ENCODE results near the gene SSTR3.

SSTR3 gene

DNA sequence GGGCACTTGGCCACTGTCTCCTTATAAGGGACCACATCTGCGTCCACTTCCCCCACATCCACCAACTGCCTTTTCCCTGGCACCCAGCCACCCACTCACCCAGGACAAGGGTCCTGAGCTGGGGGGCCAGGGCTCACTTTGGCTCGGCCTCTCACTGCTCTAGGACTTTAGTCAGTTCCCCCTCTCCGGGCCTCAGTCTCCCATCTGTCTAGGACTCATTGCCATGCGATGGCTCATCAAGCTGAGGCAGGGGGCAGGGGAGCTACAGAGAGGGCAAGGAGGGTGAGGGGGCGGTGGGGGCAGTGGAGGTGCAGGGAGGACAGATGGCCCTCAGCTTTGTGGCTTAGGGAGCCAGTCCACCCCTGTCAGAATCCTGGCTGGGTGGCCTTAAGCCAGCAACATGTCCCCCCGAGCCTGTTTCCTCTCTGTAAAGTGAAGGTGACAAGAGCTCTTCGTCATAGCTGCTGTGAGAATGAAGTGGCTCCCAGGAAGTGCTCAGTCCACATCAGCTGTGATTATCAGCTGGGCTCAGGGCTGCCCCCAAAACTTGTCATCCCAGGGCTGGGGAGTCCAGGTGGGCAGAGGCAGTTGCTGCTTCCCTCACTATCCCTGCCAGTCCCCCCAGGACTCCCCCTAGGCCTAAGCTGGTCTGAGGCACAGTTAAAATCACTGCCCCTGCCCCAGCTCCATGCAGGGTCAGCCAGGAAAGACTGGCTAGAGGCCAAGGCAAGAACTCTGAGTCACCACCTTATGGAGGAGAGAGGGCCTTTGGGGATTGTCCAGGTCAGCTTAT lies 16.9 kb upstream of the SSTR3 start:
- Histone ChIP-seq H3K4me1 (ENCODE audit: control insufficient read depth in 1 of 2, insufficient read depth in 2 of 2, low read length in 2 of 2) (peaks cover 0 to 5% of the 10 kb centered on the region in 2 experiments), H2BK5ac (ENCODE audit: low read depth, low read length, poor library complexity) (no peak overlapping the region), H3K79me2 (ENCODE audit: control insufficient read depth, insufficient read depth, low read length, poor library complexity) (no peaks in the 10 kb centered on the region), H2AK5ac (ENCODE audit: low read length) (no peak overlapping the region), H3K79me1 (ENCODE audit: low read length) (no peaks in the 10 kb centered on the region), H3K9ac (ENCODE audit: low read length) (no peak overlapping the region), H2BK120ac (ENCODE audit: insufficient read depth, low read length, poor library complexity) (no peak overlapping the region), H2BK12ac (ENCODE audit: low read length) (no peak overlapping the region), H4K12ac (ENCODE audit: low read depth, low read length) (no peak overlapping the region), H3K4me2 (ENCODE audit: low read length) (no peak overlapping the region), H4K8ac (ENCODE audit: low read depth, low read length) (no peak overlapping the region), H3K4me3 (ENCODE audit: low read depth, low read length) (no peak overlapping the region), H3K4ac (ENCODE audit: low read depth, low read length) (no peak overlapping the region), H3K23ac (ENCODE audit: low read length) (no peak overlapping the region), H3K14ac (ENCODE audit: low read length) (no peak overlapping the region), H4K91ac (ENCODE audit: low read depth, low read length) (no peak overlapping the region), H3K36me3 (ENCODE audit: control insufficient read depth in 1 of 2, insufficient read depth in 2 of 2, low read length in 2 of 2) (no peaks in the 10 kb centered on the region), H3K9me3 (ENCODE audit: insufficient read depth, low read depth, low read length) (no peaks in the 10 kb centered on the region), H3K27ac (ENCODE audit: low read depth, low read length) (no peak overlapping the region), H3K18ac (ENCODE audit: low read length) (no peak overlapping the region), H2AFZ (ENCODE audit: insufficient read depth, low read length, poor library complexity) (no peak overlapping the region), H3K27me3 (ENCODE audit: insufficient read depth, low read length) (no peaks in the 10 kb centered on the region)
- no peak for DNase-seq
- no CpG with 5 or more reads among the region's 7 CpGs for WGBS (ENCODE audit: extremely low coverage, insufficient coverage, insufficient read length)

DNA sequence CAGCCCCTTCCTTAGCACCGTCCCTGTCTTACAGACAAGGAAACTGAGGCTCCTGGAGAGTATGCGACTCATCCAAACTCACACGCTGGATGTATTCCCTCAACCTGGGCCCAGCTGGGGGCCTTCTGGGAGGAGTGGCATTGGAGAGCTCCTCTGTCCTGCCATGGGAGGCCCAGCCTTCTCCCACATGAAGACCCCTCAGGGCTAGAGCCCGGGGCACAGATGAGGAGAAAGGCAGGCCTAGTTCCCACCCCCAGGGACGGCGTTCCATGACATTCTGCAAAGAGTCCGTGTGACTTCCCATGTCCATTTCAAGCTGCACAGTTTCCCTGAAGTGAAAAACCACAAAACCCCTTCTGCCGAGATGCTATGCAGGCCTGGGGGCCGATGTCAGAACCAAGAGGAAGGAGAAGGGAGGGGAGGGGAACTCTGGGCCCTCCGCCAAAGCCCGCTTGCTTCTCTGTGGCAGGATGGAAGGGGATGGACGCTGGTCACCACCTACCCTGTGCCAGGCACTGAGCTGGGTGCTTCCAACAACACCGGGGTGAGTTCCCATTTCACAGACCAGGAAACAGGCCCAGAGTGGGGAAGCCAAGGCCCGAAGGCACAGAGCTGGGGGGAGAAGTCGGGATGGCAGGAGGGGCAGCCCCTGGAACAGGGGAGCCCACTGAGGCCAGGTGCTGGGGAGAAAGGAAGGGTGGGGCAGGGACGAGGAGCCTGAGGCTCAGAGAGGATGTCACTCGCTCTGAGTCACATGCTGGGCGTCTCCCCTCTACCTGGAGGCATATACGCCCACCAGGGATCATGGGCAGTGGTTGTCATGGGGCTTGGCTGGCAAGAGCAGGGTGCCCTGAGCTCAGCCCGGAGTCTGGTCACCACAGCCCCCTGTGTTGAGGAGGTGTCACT lies 16.1 kb upstream of the SSTR3 start:
- H3K4ac ChIP-seq (ENCODE audit: low read depth, low read length) = no peak overlapping the region
- H3K4me1 ChIP-seq (ENCODE audit: control insufficient read depth in 1 of 2, insufficient read depth in 2 of 2, low read length in 2 of 2) = peaks cover 0 to 5% of the 10 kb centered on the region in 2 experiments
- H3K4me2 ChIP-seq (ENCODE audit: low read length) = no peak overlapping the region
- H3K4me3 ChIP-seq (ENCODE audit: low read depth, low read length) = no peak overlapping the region
- no peak overlapping the region for H2BK120ac ChIP-seq (ENCODE audit: insufficient read depth, low read length, poor library complexity)
- H3K79me2 ChIP-seq (ENCODE audit: control insufficient read depth, insufficient read depth, low read length, poor library complexity) = no peaks in the 10 kb centered on the region
- H2AFZ ChIP-seq (ENCODE audit: insufficient read depth, low read length, poor library complexity) = no peak overlapping the region
- no peak overlapping the region for H3K9ac ChIP-seq (ENCODE audit: low read length)
- H2BK12ac ChIP-seq (ENCODE audit: low read length) = no peak overlapping the region
- no peak overlapping the region for H2BK5ac ChIP-seq (ENCODE audit: low read depth, low read length, poor library complexity)
- H3K36me3 ChIP-seq (ENCODE audit: control insufficient read depth in 1 of 2, insufficient read depth in 2 of 2, low read length in 2 of 2) = no peaks in the 10 kb centered on the region
- H3K18ac ChIP-seq (ENCODE audit: low read length) = no peak overlapping the region
- H3K23ac ChIP-seq (ENCODE audit: low read length) = no peak overlapping the region
- no peak overlapping the region for H4K12ac ChIP-seq (ENCODE audit: low read depth, low read length)
- H3K9me3 ChIP-seq (ENCODE audit: insufficient read depth, low read depth, low read length) = no peaks in the 10 kb centered on the region
- WGBS (ENCODE audit: extremely low coverage, insufficient coverage, insufficient read length) = no CpG with 5 or more reads among the region's 20 CpGs
- no peaks in the 10 kb centered on the region for H3K27me3 ChIP-seq (ENCODE audit: insufficient read depth, low read length)
- no peak overlapping the region for H4K8ac ChIP-seq (ENCODE audit: low read depth, low read length)
- no peaks in the 10 kb centered on the region for H3K79me1 ChIP-seq (ENCODE audit: low read length)
- no peak overlapping the region for H3K27ac ChIP-seq (ENCODE audit: low read depth, low read length)
- H4K91ac ChIP-seq (ENCODE audit: low read depth, low read length) = no peak overlapping the region
- no peak overlapping the region for H3K14ac ChIP-seq (ENCODE audit: low read length)
- H2AK5ac ChIP-seq (ENCODE audit: low read length) = no peak overlapping the region
- DNase-seq = no peak

DNA sequence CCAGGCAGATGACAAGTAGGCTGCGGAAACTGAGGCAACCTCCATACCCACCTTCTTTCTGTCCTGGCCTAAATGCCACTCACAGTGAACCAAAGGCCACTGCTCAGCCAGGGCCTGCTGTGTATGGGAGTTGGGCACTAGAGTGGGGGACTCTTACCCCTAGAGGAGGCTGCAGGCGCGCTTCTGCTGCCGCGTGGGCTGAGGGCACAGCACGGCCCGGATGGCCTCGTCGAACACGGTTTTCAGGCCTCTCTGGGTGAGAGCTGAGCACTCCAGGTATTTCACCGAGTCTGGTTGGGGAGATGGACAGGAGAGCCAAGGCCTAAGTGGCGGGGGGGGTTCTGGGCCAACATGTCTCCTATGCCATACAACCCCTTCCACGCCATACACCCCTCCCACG lies 14.2 kb upstream of the SSTR3 start:
- 100% methylated on average over 2 of the region's 14 CpGs for WGBS (ENCODE audit: extremely low coverage, insufficient coverage, insufficient read length)
- Histone ChIP-seq H3K4me3 (ENCODE audit: low read depth, low read length) (no peak overlapping the region), H4K8ac (ENCODE audit: low read depth, low read length) (no peak overlapping the region), H3K4me1 (ENCODE audit: control insufficient read depth in 1 of 2, insufficient read depth in 2 of 2, low read length in 2 of 2) (peaks cover 0 to 5% of the 10 kb centered on the region in 2 experiments), H3K4ac (ENCODE audit: low read depth, low read length) (no peak overlapping the region), H3K18ac (ENCODE audit: low read length) (no peak overlapping the region), H2BK12ac (ENCODE audit: low read length) (no peak overlapping the region), H4K12ac (ENCODE audit: low read depth, low read length) (no peak overlapping the region), H3K23ac (ENCODE audit: low read length) (no peak overlapping the region), H2BK120ac (ENCODE audit: insufficient read depth, low read length, poor library complexity) (no peak overlapping the region), H3K27ac (ENCODE audit: low read depth, low read length) (no peak overlapping the region), H3K14ac (ENCODE audit: low read length) (no peak overlapping the region), H2AFZ (ENCODE audit: insufficient read depth, low read length, poor library complexity) (no peak overlapping the region), H2BK5ac (ENCODE audit: low read depth, low read length, poor library complexity) (no peak overlapping the region), H3K79me2 (ENCODE audit: control insufficient read depth, insufficient read depth, low read length, poor library complexity) (no peaks in the 10 kb centered on the region), H3K9me3 (ENCODE audit: insufficient read depth, low read depth, low read length) (no peaks in the 10 kb centered on the region), H3K79me1 (ENCODE audit: low read length) (no peaks in the 10 kb centered on the region), H2AK5ac (ENCODE audit: low read length) (no peak overlapping the region), H4K91ac (ENCODE audit: low read depth, low read length) (no peak overlapping the region), H3K4me2 (ENCODE audit: low read length) (no peak overlapping the region), H3K27me3 (ENCODE audit: insufficient read depth, low read length) (no peaks in the 10 kb centered on the region), H3K36me3 (ENCODE audit: control insufficient read depth in 1 of 2, insufficient read depth in 2 of 2, low read length in 2 of 2) (no peaks in the 10 kb centered on the region), H3K9ac (ENCODE audit: low read length) (no peak overlapping the region)
- no peak for DNase-seq

DNA sequence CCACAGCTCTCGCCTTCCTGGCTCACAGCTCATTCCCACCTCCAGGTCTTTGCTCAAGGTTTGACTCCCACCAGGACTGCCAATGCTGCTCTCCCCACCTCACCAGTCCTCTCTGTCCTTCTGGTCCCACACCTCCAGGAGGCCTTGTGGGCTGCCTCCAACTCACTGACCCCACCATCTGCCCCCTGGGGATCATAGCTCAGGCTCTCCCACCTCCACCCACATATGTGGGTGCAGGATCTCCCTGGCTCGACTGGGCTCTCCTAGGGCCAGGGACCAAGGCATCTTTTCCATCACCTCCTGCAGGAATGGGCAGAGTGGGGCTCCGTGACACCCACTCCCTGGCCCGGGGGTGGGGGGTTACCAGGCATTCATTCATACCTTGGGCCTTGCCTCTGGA lies 13.8 kb upstream of the SSTR3 start:
- no peaks in the 10 kb centered on the region for H3K79me2 ChIP-seq (ENCODE audit: control insufficient read depth, insufficient read depth, low read length, poor library complexity)
- no peak overlapping the region for H3K27ac ChIP-seq (ENCODE audit: low read depth, low read length)
- no peak overlapping the region for H2BK5ac ChIP-seq (ENCODE audit: low read depth, low read length, poor library complexity)
- no peak overlapping the region for H2AK5ac ChIP-seq (ENCODE audit: low read length)
- no peak overlapping the region for H4K8ac ChIP-seq (ENCODE audit: low read depth, low read length)
- H3K23ac ChIP-seq (ENCODE audit: low read length) = no peak overlapping the region
- no peak overlapping the region for H2BK120ac ChIP-seq (ENCODE audit: insufficient read depth, low read length, poor library complexity)
- H3K9ac ChIP-seq (ENCODE audit: low read length) = no peak overlapping the region
- H3K36me3 ChIP-seq (ENCODE audit: control insufficient read depth in 1 of 2, insufficient read depth in 2 of 2, low read length in 2 of 2) = no peaks in the 10 kb centered on the region
- no peaks in the 10 kb centered on the region for H3K79me1 ChIP-seq (ENCODE audit: low read length)
- no peak overlapping the region for H3K4ac ChIP-seq (ENCODE audit: low read depth, low read length)
- peaks cover 0 to 5% of the 10 kb centered on the region in 2 experiments for H3K4me1 ChIP-seq (ENCODE audit: control insufficient read depth in 1 of 2, insufficient read depth in 2 of 2, low read length in 2 of 2)
- no peak overlapping the region for H2AFZ ChIP-seq (ENCODE audit: insufficient read depth, low read length, poor library complexity)
- WGBS (ENCODE audit: extremely low coverage, insufficient coverage, insufficient read length) = no CpG with 5 or more reads among the region's 4 CpGs
- no peak overlapping the region for H3K18ac ChIP-seq (ENCODE audit: low read length)
- no peak overlapping the region for H3K14ac ChIP-seq (ENCODE audit: low read length)
- no peak for DNase-seq
- no peaks in the 10 kb centered on the region for H3K27me3 ChIP-seq (ENCODE audit: insufficient read depth, low read length)
- H3K4me3 ChIP-seq (ENCODE audit: low read depth, low read length) = no peak overlapping the region
- H3K9me3 ChIP-seq (ENCODE audit: insufficient read depth, low read depth, low read length) = peaks cover 2% of the 10 kb centered on the region
- H4K91ac ChIP-seq (ENCODE audit: low read depth, low read length) = no peak overlapping the region
- no peak overlapping the region for H3K4me2 ChIP-seq (ENCODE audit: low read length)
- no peak overlapping the region for H2BK12ac ChIP-seq (ENCODE audit: low read length)
- no peak overlapping the region for H4K12ac ChIP-seq (ENCODE audit: low read depth, low read length)
